GM13976 (cell line): ENCODE results near the gene RAVER1.

ENCODE experiments used
- DNase-seq: peaks from one replicate; pipeline ENCODE4 v3.0.0; 2012; ENCODE audit warnings: low spot score
- CTCF ChIP-seq: IDR thresholded peaks from 2 replicates; pipeline ENCODE4 v1.5.1; 2012; ENCODE audit warnings: borderline replicate concordance, mild to moderate bottlenecking; ENCODE audit not compliant: insufficient read depth; ENCODE audit errors: extremely low read depth, missing control alignments, control extremely low read depth
- in situ Hi-C: fragments of 300-500 bp; cut with MboI; formaldehyde crosslinking; loops from one replicate; pipeline ENCODE4 v1.12.0; 2022; ENCODE audit warnings: low sequenced_read_pairs, mixed read lengths, inconsistent platforms; ENCODE audit not compliant: unreplicated experiment

RAVER1 gene

GRCh38 chr19:10334588-10335351 is 1.4 kb upstream of the RAVER1 start:
- in situ Hi-C loops: no loop called here
- no peak for DNase-seq
- TF ChIP-seq CTCF: no peak

GRCh38 chr19:10333758-10334587 is 644 bp upstream of the RAVER1 start:
- no peak for TF ChIP-seq CTCF
- DNase-seq: no peak
- in situ Hi-C loops: no loop called here

- DNase-seq: no peak
- TF ChIP-seq CTCF: no peak
- in situ Hi-C loops: no loop called here
Measured at GRCh38 chr19:10332158-10332964, 968 bp downstream of the RAVER1 start.

GRCh38 chr19:10329555-10329954 is 3.8 kb downstream of the RAVER1 start:
- in situ Hi-C loops: no loop called here
- DNase-seq: no peak
- no peak for TF ChIP-seq CTCF

- DNase-seq: no peak
- TF ChIP-seq CTCF: no peak
- in situ Hi-C loops: no loop called here
Measured at GRCh38 chr19:10328558-10329429, 4.5 kb downstream of the RAVER1 start.

- TF ChIP-seq CTCF: no peak
- DNase-seq: no peak
- in situ Hi-C loops: no loop called here
Measured at GRCh38 chr19:10327793-10328192, 5.5 kb downstream of the RAVER1 start.
